Measurements from ENCODE around the gene HADH. TPM values are rescaled to one million over a fixed set of nuclear protein-coding genes. Genes with fewer than 3 reads are reported as not detected.

Gene HADH
- total RNA-seq: 52.3 TPM

DNA sequence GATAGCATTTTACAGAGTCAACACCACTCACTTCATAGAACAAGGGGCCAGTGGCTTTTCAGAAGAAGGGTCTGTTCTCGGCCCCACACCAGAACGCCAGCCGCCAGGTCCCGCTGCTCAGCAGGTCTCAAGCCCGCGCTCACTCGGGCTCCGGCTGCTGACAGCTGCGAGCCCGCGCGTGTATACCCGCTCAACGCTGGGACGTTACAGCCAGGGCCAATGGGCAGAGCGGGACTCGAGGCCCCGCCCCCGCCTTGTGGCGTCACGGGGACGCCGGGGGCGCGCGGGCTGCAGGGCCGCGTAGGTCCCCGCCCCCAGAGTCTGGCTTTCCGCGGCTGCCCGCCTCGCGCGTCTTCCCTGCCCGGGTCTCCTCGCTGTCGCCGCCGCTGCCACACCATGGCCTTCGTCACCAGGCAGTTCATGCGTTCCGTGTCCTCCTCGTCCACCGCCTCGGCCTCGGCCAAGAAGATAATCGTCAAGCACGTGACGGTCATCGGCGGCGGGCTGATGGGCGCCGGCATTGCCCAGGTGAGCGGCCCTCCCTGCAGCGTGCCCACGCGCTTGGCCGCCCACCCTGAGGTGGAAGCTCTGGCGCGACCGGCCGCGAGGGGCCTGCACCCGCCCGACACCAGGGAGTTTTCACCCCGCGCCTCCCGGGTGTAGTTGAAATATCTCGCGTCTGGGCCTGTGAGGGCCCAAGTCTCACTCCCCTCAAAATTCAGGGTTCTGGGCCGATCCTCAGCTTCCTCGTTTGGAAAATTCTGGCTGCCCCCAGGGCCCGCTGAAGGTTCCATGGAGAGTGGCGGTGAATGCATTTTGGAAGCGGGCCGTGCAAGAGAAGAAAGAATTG is at the start of gene HADH:
Gene HADH, plus strand, starts transcription at position 353 of the 850 bp plus-strand sequence. Its CDS starts 44 bp downstream, at position 397.

Other genes with a start within 250 kb of the HADH start
- gene SGMS2, start 165.0 kb upstream of the HADH start, total RNA-seq: 30.0 TPM
- 6.1 TPM for gene CYP2U1, start 58.3 kb upstream of the HADH start, total RNA-seq
- 37.3 TPM for gene LEF1, start 179.0 kb downstream of the HADH start, total RNA-seq